Endothelial cell of umbilical vein (primary cell): Measurements from ENCODE around the gene SMOC2.

Source experiments
- CTCF ChIP-seq, 2 donors: IDR thresholded peaks; 1 replicate in 1 of 2; 2 replicates in 1 of 2; pipeline ENCODE4 v1.5.1; 2011; ENCODE audit warnings: low read length in 2 of 2, mild to moderate bottlenecking in 2 of 2, moderate library complexity in 2 of 2, control low read depth in 1 of 2, inconsistent platforms in 1 of 2, low read depth in 1 of 2; ENCODE audit not compliant: insufficient read depth in 1 of 2; ENCODE audit errors: extremely low read depth in 1 of 2
- POLR2A ChIP-seq: IDR thresholded peaks from 2 replicates; pipeline ENCODE4 v1.6.1; 2012; ENCODE audit warnings: low read depth, mild to moderate bottlenecking, control low read depth, low read length

GRCh38 chr6:168506460-168506859 lies 65.5 kb downstream of the SMOC2 start:
- TF ChIP-seq CTCF (IDR thresholded peaks at IDR 0.05; ENCODE audit: extremely low read depth in 1 of 2, insufficient read depth in 1 of 2, low read depth in 1 of 2, low read length in 2 of 2) (no peak), POLR2A (no peak)
